IMR-90 (cell line): Measurements from ENCODE around the gene FFAR2. TPM values are rescaled to one million over a fixed set of nuclear protein-coding genes. Genes with fewer than 3 reads are reported as not detected.
A peak's percentile ranks its signal among the peaks of the same experiment; 100 is the strongest.

ENCODE experiments used
- ATAC-seq: fragments of 200-7000 bp; cut with Tn5 transposase; 2 replicates; pipeline ENCODE4 v1.9.1; 2020; ENCODE audit warnings: low read depth, mild to moderate bottlenecking, moderate library complexity
- BruUV-seq: library from RNA; stranded (reverse); fragments of 400-500 nt; replicated peaks from 2 replicates; lab custom pipeline; 2021; lab: Mats Ljungman, UMichigan
- CTCF ChIA-PET: fragments of 300-600 bp; formaldehyde crosslinking; extraction: SDS; loops from one replicate; lab custom pipeline; 2021; ENCODE audit warnings: antibody characterized with exemption; lab: Yijun Ruan, JAX
- POLR2A ChIA-PET: fragments of 300-600 bp; sonication (Branson Sonifier 250); formaldehyde crosslinking; loops from one replicate; lab custom pipeline; 2022; ENCODE audit warnings: antibody characterized with exemption; ENCODE audit not compliant: unreplicated experiment; lab: Charles Lee
- DNase-seq: peaks from one replicate; pipeline ENCODE4 v3.0.0; 2013
- H2AFZ ChIP-seq: replicated peaks from 2 replicates; pipeline ENCODE3; 2013; ENCODE audit warnings: low read length, mild to moderate bottlenecking; ENCODE audit not compliant: poor library complexity
- H2AK5ac ChIP-seq: 2 replicates; pipeline ENCODE4 v1.6.1; 2013; ENCODE audit warnings: low read depth, low read length, inconsistent platforms
- H2AK9ac ChIP-seq: replicated peaks from 2 replicates; pipeline ENCODE3; 2013; ENCODE audit warnings: mild to moderate bottlenecking, low read depth, low read length, moderate library complexity; ENCODE audit not compliant: poor library complexity
- H2BK120ac ChIP-seq: 2 replicates; pipeline ENCODE4 v1.6.1; 2013; ENCODE audit warnings: low read depth, low read length, inconsistent platforms
- H2BK15ac ChIP-seq: 3 replicates; pipeline ENCODE4 v1.6.1; 2013; ENCODE audit warnings: low read depth, low read length, inconsistent platforms
- H2BK20ac ChIP-seq: 2 replicates; pipeline ENCODE4 v1.6.1; 2013; ENCODE audit warnings: low read depth, mild to moderate bottlenecking, inconsistent platforms, low read length, moderate library complexity
- H2BK5ac ChIP-seq: 2 replicates; pipeline ENCODE4 v1.6.1; 2013; ENCODE audit warnings: mild to moderate bottlenecking, low read depth, low read length, inconsistent platforms; ENCODE audit not compliant: poor library complexity, severe bottlenecking
- H3K14ac ChIP-seq: replicated peaks from 2 replicates; pipeline ENCODE4 v1.6.1; 2013; ENCODE audit warnings: low read depth, low read length, inconsistent platforms
- H3K18ac ChIP-seq: 2 replicates; pipeline ENCODE4 v1.6.1; 2013; ENCODE audit warnings: low read depth, low read length, control low read depth
- H3K23ac ChIP-seq: 2 replicates; pipeline ENCODE4 v1.6.1; 2013; ENCODE audit warnings: low read depth, low read length, inconsistent platforms
- H3K27ac ChIP-seq: 2 replicates; pipeline ENCODE4 v1.5.1; 2013; ENCODE audit warnings: mild to moderate bottlenecking, control low read depth, low read length; ENCODE audit not compliant: insufficient read depth
- H3K27me3 ChIP-seq: 2 replicates; pipeline ENCODE4 v1.6.1; 2013; ENCODE audit warnings: low read length; ENCODE audit not compliant: control insufficient read depth, insufficient read depth
- H3K36me3 ChIP-seq: 2 replicates; pipeline ENCODE4 v1.6.1; 2013; ENCODE audit warnings: low read length, mixed read lengths; ENCODE audit not compliant: control insufficient read depth, insufficient read depth
- H3K4ac ChIP-seq: 2 replicates; pipeline ENCODE4 v1.6.1; 2013; ENCODE audit warnings: low read depth, low read length, inconsistent platforms
- H3K4me1 ChIP-seq: 2 replicates; pipeline ENCODE4 v1.6.1; 2013; ENCODE audit warnings: low read length, mixed read lengths; ENCODE audit not compliant: control insufficient read depth, insufficient read depth
- H3K4me2 ChIP-seq: 2 replicates; pipeline ENCODE4 v1.6.1; 2013; ENCODE audit warnings: low read depth, mild to moderate bottlenecking, control low read depth, low read length, moderate library complexity
- H3K4me3 ChIP-seq: 2 replicates; pipeline ENCODE4 v1.5.1; 2013; ENCODE audit warnings: low read depth, mild to moderate bottlenecking, control low read depth, low read length, moderate library complexity; ENCODE audit not compliant: insufficient read depth
- H3K56ac ChIP-seq: 2 replicates; pipeline ENCODE4 v1.6.1; 2013; ENCODE audit warnings: low read length, inconsistent platforms; ENCODE audit not compliant: insufficient read depth; ENCODE audit errors: extremely low read depth
- H3K79me1 ChIP-seq, 2 experiments: 2 replicates each; pipeline ENCODE4 v1.6.1; 2013; ENCODE audit warnings: low read length in 2 of 2, inconsistent platforms in 1 of 2, low read depth in 1 of 2
- H3K9ac ChIP-seq: 2 replicates; pipeline ENCODE4 v1.6.1; 2013; ENCODE audit warnings: low read depth, low read length, control low read depth
- H3K9me1 ChIP-seq: 2 replicates; pipeline ENCODE4 v1.6.1; 2013; ENCODE audit warnings: low read length, inconsistent platforms; ENCODE audit not compliant: insufficient read depth
- H3K9me3 ChIP-seq: 2 replicates; pipeline ENCODE4 v1.6.1; 2013; ENCODE audit warnings: low read length; ENCODE audit not compliant: control insufficient read depth, insufficient read depth
- H4K20me1 ChIP-seq: 2 replicates; pipeline ENCODE4 v1.6.1; 2013; ENCODE audit warnings: low read length, inconsistent platforms; ENCODE audit not compliant: insufficient read depth
- H4K5ac ChIP-seq: 2 replicates; pipeline ENCODE4 v1.6.1; 2013; ENCODE audit warnings: mild to moderate bottlenecking, low read depth, low read length, control low read depth
- H4K8ac ChIP-seq, 2 experiments: 2 replicates each; pipeline ENCODE4 v1.6.1; 2013; ENCODE audit warnings: low read depth in 2 of 2, low read length in 2 of 2, control low read depth in 1 of 2, inconsistent platforms in 1 of 2
- H4K91ac ChIP-seq: 2 replicates; pipeline ENCODE4 v1.6.1; 2013; ENCODE audit warnings: low read depth, low read length, inconsistent platforms; ENCODE audit not compliant: insufficient read depth
- CEBPB ChIP-seq: IDR thresholded peaks from 2 replicates; pipeline ENCODE4 v1.6.1; 2012; ENCODE audit warnings: low read depth, low read length, improper control_type of control experiment
- CTCF ChIP-seq: conservative IDR thresholded peaks from 2 replicates; pipeline ENCODE4 v1.5.1; 2012; ENCODE audit warnings: mild to moderate bottlenecking, low read depth, low read length, improper control_type of control experiment
- ELK1 ChIP-seq: fragments of 150-350 bp; IDR thresholded peaks from 2 replicates; pipeline ENCODE4 v1.6.1; 2016; ENCODE audit warnings: low read depth, mild to moderate bottlenecking, low read length, moderate library complexity, borderline replicate concordance
- FOS ChIP-seq: fragments of 150-350 bp; IDR thresholded peaks from 2 replicates; pipeline ENCODE4 v1.6.1; 2016; ENCODE audit warnings: low read depth, low read length
- MAZ ChIP-seq: IDR thresholded peaks from 2 replicates; pipeline ENCODE4 v1.6.1; 2012; ENCODE audit warnings: low read depth, mild to moderate bottlenecking, low read length, improper control_type of control experiment, moderate library complexity, borderline replicate concordance
- RAD21 ChIP-seq: IDR thresholded peaks from 2 replicates; pipeline ENCODE4 v1.6.1; 2012; ENCODE audit warnings: low read length, improper control_type of control experiment
- SMC3 ChIP-seq: fragments of 150-350 bp; IDR thresholded peaks from 2 replicates; pipeline ENCODE4 v1.6.1; 2016; ENCODE audit warnings: low read depth, mild to moderate bottlenecking, antibody characterized with exemption, low read length, moderate library complexity
- USF2 ChIP-seq: fragments of 150-350 bp; IDR thresholded peaks from 2 replicates; pipeline ENCODE4 v1.6.1; 2017; ENCODE audit warnings: mild to moderate bottlenecking, antibody characterized with exemption, low read length, low read depth
- WGBS, 2 experiments: methylation state at CpG; one replicate each; pipeline versions ENCODE4 v1.1.5 to v1.1.7; 2013; ENCODE audit warnings: missing lambda C conversion rate in 2 of 2; ENCODE audit not compliant: insufficient read length in 1 of 2; ENCODE audit errors: extremely low coverage in 2 of 2; 5-methylcytosine and 5-hydroxymethylcytosine counted together
- dilution Hi-C: fragments of 300-500 bp; cut with HindIII; formaldehyde crosslinking; loops from one replicate; pipeline ENCODE4 v1.14.3; 2018; ENCODE audit warnings: low sequenced_read_pairs; ENCODE audit not compliant: unreplicated experiment
- in situ Hi-C: fragments of 300-500 bp; cut with MboI; formaldehyde crosslinking; loops from 3 replicates; pipeline ENCODE4 v1.14.3; 2019; ENCODE audit warnings: low sequenced_read_pairs, inconsistent platforms, mixed read lengths
- intact Hi-C: fragments of 100-400 bp; cut with micrococcal nuclease; formaldehyde crosslinking; loops from 2 replicates; pipeline ENCODE4 v1.10.0; 2022
- polyA plus RNA-seq, 3 experiments: library from polyadenylated mRNA; depleted of rRNA; stranded (reverse); fragments of >200 nt; gene quantifications; 2 replicates each; pipeline ENCODE4 v1.2.3, GENCODE V29; 2012; ENCODE audit warnings: low replicate concordance in 1 of 3
- total RNA-seq: library from RNA; depleted of rRNA; stranded (reverse); fragments of >200 nt; gene quantifications from 2 replicates; pipeline ENCODE4 v1.2.3, GENCODE V29; 2012

Gene FFAR2
- total and polyA plus RNA-seq, 2 of the 4 experiments (the other 2 are of a cell fraction) = not detected

GRCh38 chr19:35495107-35496064 is 47.3 kb downstream of the FFAR2 start:
- in situ Hi-C loops = no loop called here
- 15% methylated on average over 6 of the region's 30 CpGs; no CpG with 5 or more reads in 1 of the 2 experiments for WGBS, 2 experiments

More at GRCh38 chr19:35495107-35496064, 47.3 kb downstream of the FFAR2 start:
- TF ChIP-seq MAZ = peak; percentile 54; the same call in 1 of the 2 replicates
- no peak for TF ChIP-seq USF2
- TF ChIP-seq ELK1 = no peak
- TF ChIP-seq SMC3 = peak; percentile 85
- no peak for TF ChIP-seq CEBPB
- no peak for TF ChIP-seq FOS
- TF ChIP-seq CTCF = peak; percentile 88
- peak; percentile 70 for TF ChIP-seq RAD21
- H2AK9ac ChIP-seq = no peak overlapping the region
- intact Hi-C loops (loop anchor here (1.0 kb wide), 2 partner anchors 143 to 226 kb away; no protein-coding TSS in a partner anchor), dilution Hi-C loops (no loop called here)
- H2BK20ac ChIP-seq = no peak overlapping the region
- H2BK15ac ChIP-seq = no peak overlapping the region
- no peaks in the 10 kb centered on the region for H3K9me1 ChIP-seq
- H3K56ac ChIP-seq = no peak overlapping the region
- no peak overlapping the region for H2BK120ac ChIP-seq
- H4K5ac ChIP-seq = no peak overlapping the region
- H3K9ac ChIP-seq = no peak overlapping the region
- no peak overlapping the region for H3K14ac ChIP-seq
- no peaks in the 10 kb centered on the region for H3K9me3 ChIP-seq
- no peak overlapping the region for H3K23ac ChIP-seq
- H3K79me1 ChIP-seq = no peaks in the 10 kb centered on the region
- no peak overlapping the region for H4K91ac ChIP-seq
- no peaks in the 10 kb centered on the region for H4K20me1 ChIP-seq
- DNase-seq = peak; percentile 55
- no peak overlapping the region for H3K18ac ChIP-seq
- H2AFZ ChIP-seq = peak overlapping the region; percentile 71
- no peaks in the 10 kb centered on the region for H3K36me3 ChIP-seq
- CTCF ChIA-PET = interaction anchor here (0.5 to 1.4 kb wide), 13 partner anchors 9 to 148 kb away, joined by 3 to 14 read pairs (median 3); partner anchors contain the start of gene FFAR1
- H3K4me1 ChIP-seq = no peaks in the 10 kb centered on the region
- BruUV-seq = no TSS peak
- H3K4me2 ChIP-seq = peak overlapping the region; percentile 33; the same call in 1 of the 2 replicates
- no peak overlapping the region for H4K8ac ChIP-seq
- peak; percentile 100 for ATAC-seq
- H3K4me3 ChIP-seq = no peak overlapping the region
- no peak overlapping the region for H2AK5ac ChIP-seq
- peaks cover 36% of the 10 kb centered on the region for H3K27me3 ChIP-seq
- H3K27ac ChIP-seq = no peak overlapping the region
- H2BK5ac ChIP-seq = no peak overlapping the region
- POLR2A ChIA-PET = no interaction called here
- no peak overlapping the region for H3K4ac ChIP-seq
